Fibroblast of the aortic adventitia (primary cell): Measurements from ENCODE around the gene CPHXL2. TPM values are rescaled to one million over a fixed set of nuclear protein-coding genes. Genes with fewer than 3 reads are reported as not detected.

ENCODE experiments used
- DNase-seq: peaks from one replicate; pipeline ENCODE4 v3.0.0-alpha.2; 2010; ENCODE audit warnings: low read depth
- H3K4me3 ChIP-seq: 2 replicates; pipeline ENCODE4 v1.5.1; 2011; ENCODE audit warnings: low read depth, mild to moderate bottlenecking, control low read depth, low read length, moderate library complexity
- total RNA-seq: library from RNA; depleted of rRNA; stranded (reverse); fragments of >200 nt; gene quantifications from 2 replicates; pipeline ENCODE4 v1.2.3, GENCODE V29; 2012; ENCODE audit warnings: low replicate concordance
- TF ChIP-seq, protein P1 (sequence below): IDR thresholded peaks from 2 replicates; pipeline ENCODE4 v1.5.1; 2011; ENCODE audit warnings: mild to moderate bottlenecking, low read length, control low read depth, inconsistent platforms; ENCODE audit not compliant: insufficient read depth

The CPHXL2 gene
- total RNA-seq, 1 donor, result not detected

- TF ChIP-seq, protein P1, sequence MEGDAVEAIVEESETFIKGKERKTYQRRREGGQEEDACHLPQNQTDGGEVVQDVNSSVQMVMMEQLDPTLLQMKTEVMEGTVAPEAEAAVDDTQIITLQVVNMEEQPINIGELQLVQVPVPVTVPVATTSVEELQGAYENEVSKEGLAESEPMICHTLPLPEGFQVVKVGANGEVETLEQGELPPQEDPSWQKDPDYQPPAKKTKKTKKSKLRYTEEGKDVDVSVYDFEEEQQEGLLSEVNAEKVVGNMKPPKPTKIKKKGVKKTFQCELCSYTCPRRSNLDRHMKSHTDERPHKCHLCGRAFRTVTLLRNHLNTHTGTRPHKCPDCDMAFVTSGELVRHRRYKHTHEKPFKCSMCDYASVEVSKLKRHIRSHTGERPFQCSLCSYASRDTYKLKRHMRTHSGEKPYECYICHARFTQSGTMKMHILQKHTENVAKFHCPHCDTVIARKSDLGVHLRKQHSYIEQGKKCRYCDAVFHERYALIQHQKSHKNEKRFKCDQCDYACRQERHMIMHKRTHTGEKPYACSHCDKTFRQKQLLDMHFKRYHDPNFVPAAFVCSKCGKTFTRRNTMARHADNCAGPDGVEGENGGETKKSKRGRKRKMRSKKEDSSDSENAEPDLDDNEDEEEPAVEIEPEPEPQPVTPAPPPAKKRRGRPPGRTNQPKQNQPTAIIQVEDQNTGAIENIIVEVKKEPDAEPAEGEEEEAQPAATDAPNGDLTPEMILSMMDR, result no peak
- no peak within 1 kb of the TSS for H3K4me3 ChIP-seq
- DNase-seq, result no peak
Measured at GRCh38 chr16:75701361-75701760, 24.6 kb upstream of the CPHXL2 start, which contains the start of gene DUXB. DUXB (minus strand) TSS chr16:75701461; CDS start chr16:75701418, 43 bp downstream.

DNA sequence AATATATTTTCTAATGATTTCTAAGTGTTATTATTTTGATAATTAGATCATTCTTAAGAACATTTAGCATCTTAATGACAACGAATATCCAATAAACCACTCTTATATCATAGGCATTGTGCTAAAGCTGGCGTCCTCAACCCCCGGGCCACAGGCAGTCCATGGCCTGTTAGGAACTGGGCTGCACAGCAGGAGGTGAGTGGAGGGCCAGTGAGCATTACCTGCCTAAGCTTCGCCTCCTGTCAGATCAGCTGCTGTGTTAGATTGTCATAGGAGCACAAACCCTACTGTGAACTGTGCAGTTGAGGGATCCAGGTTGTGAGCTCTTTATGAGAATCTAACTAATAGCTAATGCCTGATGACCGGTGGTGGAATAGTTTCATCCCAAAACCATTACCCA is 20.8 kb upstream of the CPHXL2 start:
- TF ChIP-seq, protein P1, result no peak
- no peak for DNase-seq
- no peak overlapping the region for H3K4me3 ChIP-seq

DNA sequence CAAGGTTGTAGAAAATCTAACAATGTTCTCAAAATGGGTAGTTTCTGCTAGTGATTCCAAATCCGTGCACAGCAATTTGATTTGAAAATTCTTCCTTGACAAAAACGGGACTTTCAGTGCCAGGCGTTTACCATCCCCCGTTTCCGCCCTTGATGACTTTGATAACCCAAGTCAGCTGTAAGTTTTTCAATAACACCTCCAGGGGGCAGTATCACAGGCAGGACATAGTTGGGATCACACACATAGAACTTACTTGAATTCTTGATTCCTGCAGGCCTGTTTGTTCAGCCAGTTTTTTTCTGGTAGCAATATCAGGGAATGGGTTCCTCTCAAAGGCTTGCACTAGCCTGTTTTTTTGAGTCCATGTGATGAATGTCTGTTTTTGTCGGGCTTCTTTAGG is 18.9 kb upstream of the CPHXL2 start:
- TF ChIP-seq, protein P1, result peak; percentile 17
- DNase-seq, result peak; percentile 7
- H3K4me3 ChIP-seq, result no peak overlapping the region

- TF ChIP-seq, protein P1, result no peak
- no peak overlapping the region for H3K4me3 ChIP-seq
- no peak for DNase-seq
Measured at GRCh38 chr16:75687361-75687760, 10.6 kb upstream of the CPHXL2 start.

DNA sequence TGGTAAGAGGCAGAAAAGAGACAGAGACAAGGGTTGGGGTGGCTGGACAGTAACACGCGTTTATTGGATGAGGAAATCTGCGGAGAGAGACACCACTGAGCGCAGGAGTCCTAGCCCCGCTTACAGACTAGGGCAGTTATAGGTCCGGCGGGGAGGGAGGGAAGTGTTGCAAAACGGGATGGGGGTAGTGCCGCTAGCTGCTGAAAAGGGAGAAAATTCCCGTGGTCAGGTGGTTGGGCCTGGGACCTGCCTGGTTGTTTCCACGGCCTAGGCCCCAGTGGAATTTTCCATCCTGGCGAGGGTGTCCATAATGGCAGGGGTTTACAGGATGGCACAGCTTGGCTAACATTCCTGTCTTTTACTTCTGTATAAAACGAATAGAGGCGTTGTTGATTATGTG is 5.5 kb upstream of the CPHXL2 start:
- TF ChIP-seq, protein P1, result no peak
- no peak overlapping the region for H3K4me3 ChIP-seq
- no peak for DNase-seq

GRCh38 chr16:75679366-75679765 is 2.6 kb upstream of the CPHXL2 start:
- peak; percentile 11 for DNase-seq
- TF ChIP-seq, protein P1, result no peak
- no peak overlapping the region for H3K4me3 ChIP-seq

- H3K4me3 ChIP-seq, result no peak overlapping the region
- no peak for DNase-seq
- TF ChIP-seq, protein P1, result no peak
Measured at GRCh38 chr16:75667503-75667902, 9.3 kb downstream of the CPHXL2 start.
